ENCODE measurements around the gene MDFIC.

The MDFIC gene

GRCh38 chr7:114970308-114970707 lies 48.4 kb downstream of the MDFIC start:
- no peak for TF ChIP-seq CTCF (IDR thresholded peaks at IDR 0.05; ENCODE audit: borderline replicate concordance, control extremely low read depth, extremely low read depth, insufficient read depth, missing control alignments)
- DNase-seq (ENCODE audit: low spot score) = no peak
- in situ Hi-C loops (cut with MboI; ENCODE audit: low sequenced_read_pairs, unreplicated experiment) = no loop called here

- in situ Hi-C loops (cut with MboI; ENCODE audit: low sequenced_read_pairs, unreplicated experiment) = no loop called here
Observed at GRCh38 chr7:114970732-114971131, 48.8 kb downstream of the MDFIC start.

GRCh38 chr7:114972567-114972966 lies 50.7 kb downstream of the MDFIC start:
- in situ Hi-C loops (cut with MboI; ENCODE audit: low sequenced_read_pairs, unreplicated experiment) = no loop called here
- DNase-seq (ENCODE audit: low spot score) = no peak
- no peak for TF ChIP-seq CTCF (IDR thresholded peaks at IDR 0.05; ENCODE audit: borderline replicate concordance, control extremely low read depth, extremely low read depth, insufficient read depth, missing control alignments)

More at GRCh38 chr7:114970732-114971131, 48.8 kb downstream of the MDFIC start:
- DNase-seq (ENCODE audit: low spot score) = no peak
- TF ChIP-seq CTCF (IDR thresholded peaks at IDR 0.05; ENCODE audit: borderline replicate concordance, control extremely low read depth, extremely low read depth, insufficient read depth, missing control alignments) = no peak

GRCh38 chr7:114973147-114973546 lies 51.3 kb downstream of the MDFIC start:
- no peak for TF ChIP-seq CTCF (IDR thresholded peaks at IDR 0.05; ENCODE audit: borderline replicate concordance, control extremely low read depth, extremely low read depth, insufficient read depth, missing control alignments)
- in situ Hi-C loops (cut with MboI; ENCODE audit: low sequenced_read_pairs, unreplicated experiment) = no loop called here
- DNase-seq (ENCODE audit: low spot score) = no peak

- no peak for TF ChIP-seq CTCF (IDR thresholded peaks at IDR 0.05; ENCODE audit: borderline replicate concordance, control extremely low read depth, extremely low read depth, insufficient read depth, missing control alignments)
- in situ Hi-C loops (cut with MboI; ENCODE audit: low sequenced_read_pairs, unreplicated experiment) = no loop called here
Observed at GRCh38 chr7:114975401-114975800, 53.5 kb downstream of the MDFIC start.

GRCh38 chr7:114976666-114977065 lies 54.8 kb downstream of the MDFIC start:
- DNase-seq (ENCODE audit: low spot score) = no peak
- TF ChIP-seq CTCF (IDR thresholded peaks at IDR 0.05; ENCODE audit: borderline replicate concordance, control extremely low read depth, extremely low read depth, insufficient read depth, missing control alignments) = no peak
- in situ Hi-C loops (cut with MboI; ENCODE audit: low sequenced_read_pairs, unreplicated experiment) = no loop called here

More at GRCh38 chr7:114975401-114975800, 53.5 kb downstream of the MDFIC start:
- DNase-seq (ENCODE audit: low spot score) = no peak

GRCh38 chr7:114977277-114977676 lies 55.4 kb downstream of the MDFIC start:
- TF ChIP-seq CTCF (IDR thresholded peaks at IDR 0.05; ENCODE audit: borderline replicate concordance, control extremely low read depth, extremely low read depth, insufficient read depth, missing control alignments) = no peak
- in situ Hi-C loops (cut with MboI; ENCODE audit: low sequenced_read_pairs, unreplicated experiment) = no loop called here
- DNase-seq (ENCODE audit: low spot score) = no peak
